ENCODE measurements around the gene MYO10. TPM values are rescaled to one million over a fixed set of nuclear protein-coding genes. Genes with fewer than 3 reads are reported as not detected.

Gene MYO10
- total and polyA plus RNA-seq, 2 experiments from 2014 or later, result 119 to 276 TPM

- no peaks in the 10 kb centered on the region; the same call in 1 of the 2 replicates for H3K36me3 ChIP-seq (ENCODE audit: insufficient read depth)
- ATAC-seq, result no peak
- no peak overlapping the region for H3K4me3 Mint-ChIP-seq
Observed at GRCh38 chr5:16654647-16655334, 281.3 kb downstream of the MYO10 start.

More at GRCh38 chr5:16654647-16655334, 281.3 kb downstream of the MYO10 start:
- peaks cover 12% of the 10 kb centered on the region for H3K9me3 Mint-ChIP-seq
- no peaks in the 10 kb centered on the region for H3K4me1 ChIP-seq (ENCODE audit: insufficient read depth)
- DNase-seq (ENCODE audit: low spot score), result no peak
- H3K9me2 ChIP-seq (ENCODE audit: insufficient read depth), result no peaks in the 10 kb centered on the region
- H3F3A ChIP-seq (replicated peaks; ENCODE audit: low read depth), result no peaks in the 10 kb centered on the region
- H4K20me1 ChIP-seq (replicated peaks; ENCODE audit: insufficient read depth), result no peaks in the 10 kb centered on the region
- no peaks in the 10 kb centered on the region; the same call in 2 of the 3 replicates for H3K4me1 Mint-ChIP-seq
- no peak overlapping the region for H2AFZ ChIP-seq
- no peaks in the 10 kb centered on the region for H3K27me3 Mint-ChIP-seq (ENCODE audit: insufficient read depth, low read depth, poor library complexity)
- H3K27ac Mint-ChIP-seq, result no peak overlapping the region
- peaks cover 4% of the 10 kb centered on the region; the same call in 2 of the 3 replicates for H3K36me3 Mint-ChIP-seq (ENCODE audit: low read depth)
- H3K27me3 ChIP-seq (ENCODE audit: insufficient read depth), result no peaks in the 10 kb centered on the region
- no peak overlapping the region for H3K27ac ChIP-seq (ENCODE audit: low read depth)
- H3K79me2 ChIP-seq (replicated peaks; ENCODE audit: insufficient read depth), result no peaks in the 10 kb centered on the region
- H3K4me2 ChIP-seq, result no peak overlapping the region
- H3K4me3 ChIP-seq, result no peak overlapping the region
- TF ChIP-seq POLR2AphosphoS5 (IDR thresholded peaks at IDR 0.05; ENCODE audit: low read depth) (no peak), ZNF114 (CRISPR knock-in tag; IDR thresholded peaks at IDR 0.05) (no peak), EZH2 (IDR thresholded peaks at IDR 0.05; ENCODE audit: low read depth, unreplicated experiment) (no peak), REST (IDR thresholded peaks at IDR 0.05; ENCODE audit: unreplicated experiment) (no peak), NANOG (IDR thresholded peaks at IDR 0.05; ENCODE audit: borderline replicate concordance) (no peak), ZNF462 (CRISPR knock-in tag; IDR thresholded peaks at IDR 0.05) (no peak), ETS1 (IDR thresholded peaks at IDR 0.05) (no peak), STAT1 (IDR thresholded peaks at IDR 0.05; ENCODE audit: unreplicated experiment) (no peak), ZNF331 (CRISPR knock-in tag; IDR thresholded peaks at IDR 0.05; ENCODE audit: low read depth) (no peak), JUNB (IDR thresholded peaks at IDR 0.05; ENCODE audit: unreplicated experiment) (no peak), CTCF (conservative IDR thresholded peaks at IDR 0.05; ENCODE audit: low read depth in 2 of 2) (no peak)

All from GM23338 (cell line).